ENCODE measurements around the gene DCUN1D3.
"Not testable (repeated sequence)": the region's sequence is repeated elsewhere in the genome, so short reads cannot be mapped to it uniquely, and the experiment has no call there.

Gene DCUN1D3

DNA sequence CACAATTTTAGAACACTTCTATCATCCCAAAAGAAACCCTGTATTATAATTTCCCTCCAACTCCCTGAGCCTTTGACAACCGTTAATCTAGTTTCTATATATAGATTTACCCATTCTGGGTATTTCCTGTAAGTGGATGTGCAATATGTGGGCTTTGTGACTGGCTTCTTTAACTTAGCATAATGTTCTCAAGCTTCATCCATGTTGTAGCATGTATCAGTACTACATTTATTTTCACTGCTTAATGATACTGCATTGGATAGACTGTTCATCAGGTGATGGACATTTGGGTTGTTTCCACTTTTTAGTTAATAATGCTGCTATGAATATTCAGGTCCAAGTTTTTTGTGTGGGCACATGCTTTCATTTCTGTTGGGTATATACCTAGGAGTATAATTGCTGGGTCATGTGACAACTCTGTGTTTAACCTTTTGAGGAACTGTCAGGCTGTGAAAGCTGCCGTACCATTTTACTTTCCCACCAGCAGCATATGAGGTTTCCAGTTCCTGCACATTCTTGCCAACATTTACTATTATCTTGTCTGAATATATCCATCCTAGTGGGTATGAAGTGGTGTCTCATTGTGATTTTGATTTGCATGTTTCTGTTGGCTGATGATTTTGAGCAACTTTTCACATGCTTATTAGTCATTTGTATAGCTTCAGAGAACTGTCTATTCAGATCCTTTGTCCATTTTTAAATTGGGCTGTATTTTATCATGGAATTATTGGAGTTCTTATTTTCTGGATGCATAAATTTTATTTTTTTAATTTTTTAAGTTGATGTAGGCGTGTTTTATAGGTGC is 77.4 kb downstream of the DCUN1D3 start:
- no peak for DNase-seq (ENCODE audit: low spot score)

GRCh38 chr16:20821682-20822081 is 78.5 kb downstream of the DCUN1D3 start:
- no peak for DNase-seq (ENCODE audit: low spot score)

DNA sequence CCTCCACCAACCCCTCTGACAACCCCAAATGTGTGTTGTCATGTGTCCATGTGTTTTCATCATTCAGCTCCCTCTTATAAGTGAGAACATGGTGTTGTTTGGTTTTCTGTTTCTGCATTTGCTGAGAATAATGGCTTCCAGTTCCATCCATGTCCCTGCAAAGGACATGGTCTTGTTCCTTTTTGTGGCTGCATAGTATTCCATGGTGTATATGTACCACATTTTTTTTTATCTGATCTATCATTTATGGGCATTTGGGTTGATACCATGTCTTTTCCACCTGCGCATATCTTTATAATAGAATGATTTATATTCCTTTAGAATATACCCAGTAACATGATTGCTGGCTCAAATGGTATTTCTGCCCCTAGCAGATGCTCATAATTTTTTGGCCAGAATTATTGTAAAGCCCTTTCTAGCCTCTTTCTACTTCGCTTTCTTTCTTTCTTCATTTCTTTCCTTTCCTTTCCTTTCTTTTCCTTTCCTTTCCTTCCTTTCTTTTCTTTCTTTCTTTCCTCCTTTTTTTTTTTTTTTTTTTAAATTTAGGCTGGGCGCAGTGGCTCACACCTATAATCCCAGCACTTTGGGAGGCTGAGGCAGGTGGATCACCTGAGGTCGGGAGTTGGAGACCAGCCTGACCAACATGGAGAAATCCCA is 81.1 kb downstream of the DCUN1D3 start:
- no peak for DNase-seq (ENCODE audit: low spot score)

DNA sequence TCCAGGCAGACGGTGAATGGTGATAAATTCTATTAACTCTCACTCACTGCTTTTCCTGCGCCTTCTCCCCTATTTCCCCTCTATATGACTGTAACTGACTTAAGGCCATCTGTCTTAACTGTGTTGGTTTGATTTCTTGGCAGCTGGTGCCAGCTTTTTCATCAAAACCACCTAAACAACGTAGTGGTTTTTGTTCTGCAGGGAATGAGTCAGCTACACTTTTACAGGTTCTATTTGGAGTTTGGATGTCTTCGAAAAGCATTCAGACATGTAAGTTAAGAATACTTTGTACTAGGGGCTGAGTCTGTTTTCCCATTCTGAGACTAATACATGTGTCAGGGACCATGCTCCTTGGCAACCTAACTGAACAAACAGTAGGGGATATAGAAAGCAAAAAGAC is 85.4 kb downstream of the DCUN1D3 start:
- no peak for DNase-seq (ENCODE audit: low spot score)

DNA sequence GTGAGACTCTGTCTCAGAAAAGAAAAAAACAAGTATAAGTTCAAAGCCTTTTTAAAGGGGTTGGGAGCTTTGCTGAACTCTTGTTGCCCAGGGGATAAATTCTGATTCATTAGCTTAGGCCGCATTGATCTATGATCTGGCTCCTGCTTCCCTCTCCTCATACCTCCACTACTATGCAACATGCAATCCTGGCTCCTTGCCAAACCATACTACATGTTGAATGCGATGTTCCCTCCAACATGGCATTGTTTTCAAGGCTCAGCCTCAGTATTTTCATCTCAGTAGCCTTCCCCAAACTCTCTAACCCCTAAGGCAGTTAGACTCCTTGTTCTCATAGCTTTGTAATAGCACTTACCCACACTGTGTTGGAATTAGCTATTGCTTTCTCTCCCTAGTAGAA is 87.6 kb downstream of the DCUN1D3 start:
- DNase-seq (ENCODE audit: low spot score), result no peak

GRCh38 chr16:20811889-20812439 is 88.2 kb downstream of the DCUN1D3 start:
- DNase-seq (ENCODE audit: low spot score), result no peak

GRCh38 chr16:20807862-20808261 is 92.3 kb downstream of the DCUN1D3 start:
- no peak for DNase-seq (ENCODE audit: low spot score)

GRCh38 chr16:20806168-20807050 is 93.7 kb downstream of the DCUN1D3 start, which contains the start of the genes ERI2 and REXO5:
Gene ERI2, minus strand, starts transcription at chr16:20806472. Its CDS starts 42 bp downstream, at chr16:20806430.
Gene REXO5, plus strand, starts transcription at chr16:20806527. Its CDS starts 427 bp downstream, at chr16:20806954.
- DNase-seq (ENCODE audit: low spot score), result peak; percentile 96

DNA sequence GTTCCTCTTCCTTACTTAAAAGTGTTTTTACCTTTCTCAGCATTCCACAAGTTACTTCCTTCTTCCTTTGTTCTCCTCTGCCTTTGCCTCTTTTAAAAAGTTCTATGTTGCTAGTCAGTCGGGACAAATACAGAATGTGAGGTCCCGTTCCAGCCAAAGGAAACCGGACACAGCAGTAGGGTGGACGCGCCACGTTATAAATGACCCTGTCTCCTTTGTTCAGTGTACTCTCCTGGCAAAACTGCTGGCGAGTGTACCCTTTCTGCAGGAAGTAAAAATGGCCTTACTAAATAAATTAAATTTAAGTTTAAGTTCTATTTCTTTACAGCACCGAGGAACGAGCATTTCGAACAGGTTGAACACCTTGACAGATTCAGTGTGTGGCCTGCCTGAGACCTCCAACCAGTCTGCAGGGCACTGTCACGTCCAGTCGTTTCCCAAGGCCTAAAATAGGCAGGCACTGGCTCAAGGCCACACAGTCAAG is 94.4 kb downstream of the DCUN1D3 start:
- not testable (repeated sequence) for DNase-seq (ENCODE audit: low spot score)

Data from AG08395 (cell line).